ENCODE data around the gene ADCY3. TPM values are rescaled to one million over a fixed set of nuclear protein-coding genes. Genes with fewer than 3 reads are reported as not detected.

Gene ADCY3
- polyA plus RNA-seq, 3 donors = 2.5 to 9.3 (median 3.5) TPM

- no peak for TF ChIP-seq CTCF (IDR thresholded peaks at IDR 0.05)
- Histone ChIP-seq H3K4me3 (replicated peaks in 1 of 3; ENCODE audit: low read depth in 2 of 3, low read length in 3 of 3) (no peak overlapping the region), H2AFZ (ENCODE audit: insufficient read depth, low read depth, low read length, poor library complexity, severe bottlenecking) (no peak overlapping the region), H3K4me2 (replicated peaks; ENCODE audit: extremely low read depth, low read length, poor library complexity, severe bottlenecking) (no peak overlapping the region), H3K9ac (ENCODE audit: insufficient read depth, low read length, poor library complexity, severe bottlenecking) (no peak overlapping the region), H3K27ac (ENCODE audit: low read depth in 1 of 2, low read length in 2 of 2) (no peak overlapping the region), H3K4me1 (ENCODE audit: control insufficient read depth in 1 of 2, insufficient read depth in 2 of 2, low read length in 2 of 2) (peaks cover 6 to 9% of the 10 kb centered on the region in 2 donors), H3K79me2 (ENCODE audit: insufficient read depth, low read length) (no peaks in the 10 kb centered on the region), H3K36me3 (replicated peaks in 1 of 2; ENCODE audit: control insufficient read depth in 1 of 2, insufficient read depth in 2 of 2, low read length in 2 of 2) (no peaks in the 10 kb centered on the region), H3K9me3 (replicated peaks in 1 of 2; ENCODE audit: control insufficient read depth in 1 of 2, insufficient read depth in 1 of 2, low read length in 2 of 2) (peaks cover 0 to 3% of the 10 kb centered on the region in 2 donors), H4K20me1 (ENCODE audit: insufficient read depth, low read length) (no peaks in the 10 kb centered on the region), H3K27me3 (ENCODE audit: control insufficient read depth in 2 of 2, insufficient read depth in 2 of 2, low read length in 2 of 2) (peaks cover 0 to 10% of the 10 kb centered on the region in 2 donors)
- H3K9me3 Mint-ChIP-seq = peaks cover 5 to 10% (median 7%) of the 10 kb centered on the region in 7 donors
- H3K36me3 Mint-ChIP-seq = peaks cover 19% of the 10 kb centered on the region in 2 donors
- 96% methylated on average over 3 of the region's 5 CpGs for WGBS (ENCODE audit: insufficient coverage)
- H3K27me3 Mint-ChIP-seq (ENCODE audit: low read depth in 3 of 3) = peaks cover 5 to 12% (median 5%) of the 10 kb centered on the region in 3 donors
- DNase-seq = no peak
- peaks cover 23% of the 10 kb centered on the region for H3K4me1 Mint-ChIP-seq
- intact Hi-C loops (cut with micrococcal nuclease) = no loop called here
- no peak overlapping the region for H3K27ac Mint-ChIP-seq
- no peak overlapping the region for H3K4me3 Mint-ChIP-seq
Observed at GRCh38 chr2:24914713-24915112, 5.3 kb downstream of the ADCY3 start.

GRCh38 chr2:24913911-24914310 lies 6.1 kb downstream of the ADCY3 start:
- Histone ChIP-seq H3K9ac (ENCODE audit: insufficient read depth, low read length, poor library complexity, severe bottlenecking) (no peak overlapping the region), H3K9me3 (replicated peaks in 1 of 2; ENCODE audit: control insufficient read depth in 1 of 2, insufficient read depth in 1 of 2, low read length in 2 of 2) (peaks cover 0 to 3% of the 10 kb centered on the region in 2 donors), H3K27me3 (ENCODE audit: control insufficient read depth in 2 of 2, insufficient read depth in 2 of 2, low read length in 2 of 2) (peaks cover 0 to 5% of the 10 kb centered on the region in 2 donors), H3K4me1 (ENCODE audit: control insufficient read depth in 1 of 2, insufficient read depth in 2 of 2, low read length in 2 of 2) (peaks cover under 1 to 2% of the 10 kb centered on the region in 2 donors), H3K79me2 (ENCODE audit: insufficient read depth, low read length) (no peaks in the 10 kb centered on the region), H3K4me2 (replicated peaks; ENCODE audit: extremely low read depth, low read length, poor library complexity, severe bottlenecking) (no peak overlapping the region), H2AFZ (ENCODE audit: insufficient read depth, low read depth, low read length, poor library complexity, severe bottlenecking) (no peak overlapping the region), H3K36me3 (replicated peaks in 1 of 2; ENCODE audit: control insufficient read depth in 1 of 2, insufficient read depth in 2 of 2, low read length in 2 of 2) (no peaks in the 10 kb centered on the region), H3K27ac (ENCODE audit: low read depth in 1 of 2, low read length in 2 of 2) (no peak overlapping the region), H4K20me1 (ENCODE audit: insufficient read depth, low read length) (no peaks in the 10 kb centered on the region), H3K4me3 (replicated peaks in 1 of 3; ENCODE audit: low read depth in 2 of 3, low read length in 3 of 3) (no peak overlapping the region)
- H3K27ac Mint-ChIP-seq = no peak overlapping the region
- peaks cover 18% of the 10 kb centered on the region for H3K4me1 Mint-ChIP-seq
- H3K27me3 Mint-ChIP-seq (ENCODE audit: low read depth in 3 of 3) = peaks cover 1 to 6% (median 2%) of the 10 kb centered on the region in 3 donors
- no peak for DNase-seq
- H3K36me3 Mint-ChIP-seq = peaks cover 19% of the 10 kb centered on the region in 2 donors
- TF ChIP-seq CTCF (IDR thresholded peaks at IDR 0.05) = no peak
- 96% methylated on average over 8 of the region's 9 CpGs for WGBS (ENCODE audit: insufficient coverage)
- intact Hi-C loops (cut with micrococcal nuclease) = no loop called here
- peaks cover 5 to 10% (median 7%) of the 10 kb centered on the region in 7 donors for H3K9me3 Mint-ChIP-seq
- H3K4me3 Mint-ChIP-seq = no peak overlapping the region
